Measurements from ENCODE around the gene PCGF5.

The PCGF5 gene

GRCh38 chr10:91307489-91307888, 87.0 kb downstream of the PCGF5 start:
- no peaks in the 10 kb centered on the region for H3K36me3 ChIP-seq
- TF ChIP-seq, protein P1, sequence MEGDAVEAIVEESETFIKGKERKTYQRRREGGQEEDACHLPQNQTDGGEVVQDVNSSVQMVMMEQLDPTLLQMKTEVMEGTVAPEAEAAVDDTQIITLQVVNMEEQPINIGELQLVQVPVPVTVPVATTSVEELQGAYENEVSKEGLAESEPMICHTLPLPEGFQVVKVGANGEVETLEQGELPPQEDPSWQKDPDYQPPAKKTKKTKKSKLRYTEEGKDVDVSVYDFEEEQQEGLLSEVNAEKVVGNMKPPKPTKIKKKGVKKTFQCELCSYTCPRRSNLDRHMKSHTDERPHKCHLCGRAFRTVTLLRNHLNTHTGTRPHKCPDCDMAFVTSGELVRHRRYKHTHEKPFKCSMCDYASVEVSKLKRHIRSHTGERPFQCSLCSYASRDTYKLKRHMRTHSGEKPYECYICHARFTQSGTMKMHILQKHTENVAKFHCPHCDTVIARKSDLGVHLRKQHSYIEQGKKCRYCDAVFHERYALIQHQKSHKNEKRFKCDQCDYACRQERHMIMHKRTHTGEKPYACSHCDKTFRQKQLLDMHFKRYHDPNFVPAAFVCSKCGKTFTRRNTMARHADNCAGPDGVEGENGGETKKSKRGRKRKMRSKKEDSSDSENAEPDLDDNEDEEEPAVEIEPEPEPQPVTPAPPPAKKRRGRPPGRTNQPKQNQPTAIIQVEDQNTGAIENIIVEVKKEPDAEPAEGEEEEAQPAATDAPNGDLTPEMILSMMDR (IDR thresholded peaks at IDR 0.05; ENCODE audit: low read depth, low read length), result no peak
- no peaks in the 10 kb centered on the region for H3K9me3 ChIP-seq
- no peaks in the 10 kb centered on the region for H3K27me3 ChIP-seq
- DNase-seq, result no peak
- H3K4me3 ChIP-seq (ENCODE audit: low read depth, low read length), result no peak overlapping the region
- no peaks in the 10 kb centered on the region for H3K4me1 ChIP-seq

- H3K4me3 ChIP-seq (ENCODE audit: low read depth, low read length), result no peak overlapping the region
- H3K9me3 ChIP-seq, result no peaks in the 10 kb centered on the region
- DNase-seq, result no peak
- H3K4me1 ChIP-seq, result no peaks in the 10 kb centered on the region
- TF ChIP-seq, protein P1 (IDR thresholded peaks at IDR 0.05; ENCODE audit: low read depth, low read length), result no peak
- H3K36me3 ChIP-seq, result no peaks in the 10 kb centered on the region
- no peaks in the 10 kb centered on the region for H3K27me3 ChIP-seq
These were observed 89.2 kb downstream of the PCGF5 start for GRCh38 chr10:91309711-91310110.

DNA sequence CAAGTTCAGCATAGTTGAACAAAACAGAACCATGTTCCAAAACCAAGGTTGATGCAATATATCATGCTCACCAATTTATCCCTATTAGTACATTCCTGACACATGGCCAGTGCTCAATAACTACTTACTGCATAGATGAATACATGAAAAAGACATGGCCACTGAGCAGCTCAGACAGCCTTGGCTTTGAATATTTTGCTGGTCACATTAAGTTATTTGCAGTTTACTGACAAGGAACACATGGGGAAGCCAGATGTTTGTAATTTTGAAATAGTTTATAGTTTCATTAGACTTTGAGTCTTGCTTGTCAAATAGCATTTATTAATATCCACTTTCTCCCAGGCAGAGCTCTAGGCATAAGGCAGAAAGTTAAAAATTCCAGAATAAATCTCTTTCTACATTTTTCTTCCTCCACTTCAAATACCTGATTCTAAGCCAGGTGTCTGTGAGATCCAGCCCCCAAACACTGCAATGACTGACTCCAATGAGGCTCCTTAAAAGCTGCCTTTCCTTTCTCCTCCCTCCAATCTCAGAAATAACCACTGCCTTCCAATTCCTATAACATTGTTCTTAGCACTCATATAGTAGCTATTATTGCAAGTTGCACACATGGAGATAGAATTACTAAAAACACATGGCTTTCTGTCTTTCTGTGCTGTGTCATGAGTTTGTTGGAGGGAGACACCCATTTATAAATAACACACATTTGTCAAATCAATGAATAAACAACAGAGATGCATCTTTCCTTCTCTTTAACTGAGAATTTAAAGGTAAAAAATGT, 91.3 kb downstream of the PCGF5 start:
- no peaks in the 10 kb centered on the region for H3K9me3 ChIP-seq
- no peak for DNase-seq

GRCh38 chr10:91312382-91312733, 91.9 kb downstream of the PCGF5 start:
- Histone ChIP-seq H3K4me3 (ENCODE audit: low read depth, low read length) (no peak overlapping the region), H3K4me1 (no peaks in the 10 kb centered on the region), H3K9me3 (no peaks in the 10 kb centered on the region), H3K36me3 (no peaks in the 10 kb centered on the region), H3K27me3 (no peaks in the 10 kb centered on the region)
- DNase-seq, result no peak
- TF ChIP-seq, protein P1 (IDR thresholded peaks at IDR 0.05; ENCODE audit: low read depth, low read length), result no peak

More for the DNA sequence above, 91.3 kb downstream of the PCGF5 start:
- Histone ChIP-seq H3K36me3 (no peaks in the 10 kb centered on the region), H3K4me3 (ENCODE audit: low read depth, low read length) (no peak overlapping the region), H3K4me1 (no peaks in the 10 kb centered on the region), H3K27me3 (no peaks in the 10 kb centered on the region)
- TF ChIP-seq, protein P1 (IDR thresholded peaks at IDR 0.05; ENCODE audit: low read depth, low read length), result no peak

DNA sequence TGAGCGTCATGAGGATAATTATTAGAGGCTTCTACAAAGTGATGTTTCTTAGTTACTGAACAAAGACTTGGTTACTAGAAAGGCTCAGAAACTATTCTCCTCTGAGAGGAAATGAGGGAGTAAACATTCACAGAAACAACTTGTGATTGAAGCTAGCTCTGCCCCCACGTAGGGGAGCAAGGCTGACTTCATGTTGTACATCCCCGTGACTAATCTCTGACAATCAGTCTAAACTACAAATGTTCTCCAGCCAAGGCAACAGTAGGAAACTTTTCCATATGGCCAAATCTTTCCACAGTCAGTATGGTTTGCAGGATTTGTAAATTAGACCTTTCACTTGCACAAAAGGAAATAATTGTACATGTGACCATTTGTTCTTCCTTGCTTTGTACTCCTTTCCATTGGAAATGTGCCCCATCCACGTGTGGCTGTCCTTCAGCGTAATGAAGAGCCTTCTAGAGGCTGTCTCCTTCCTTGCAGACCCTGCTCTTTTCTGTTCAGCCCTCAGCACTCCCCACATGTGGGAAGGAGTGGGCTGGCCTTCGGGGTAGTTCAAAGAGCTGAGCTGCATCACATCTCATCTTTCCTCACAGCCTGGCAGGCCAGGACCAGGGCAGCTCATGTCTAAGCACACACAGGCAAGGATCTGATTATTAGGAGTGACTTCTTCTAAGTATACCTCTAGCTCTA, 93.5 kb downstream of the PCGF5 start:
- Histone ChIP-seq H3K9me3 (no peaks in the 10 kb centered on the region), H3K4me3 (ENCODE audit: low read depth, low read length) (no peak overlapping the region), H3K36me3 (no peaks in the 10 kb centered on the region), H3K27me3 (no peaks in the 10 kb centered on the region), H3K4me1 (no peaks in the 10 kb centered on the region)
- no peak for DNase-seq
- TF ChIP-seq, protein P1 (IDR thresholded peaks at IDR 0.05; ENCODE audit: low read depth, low read length), result no peak

DNA sequence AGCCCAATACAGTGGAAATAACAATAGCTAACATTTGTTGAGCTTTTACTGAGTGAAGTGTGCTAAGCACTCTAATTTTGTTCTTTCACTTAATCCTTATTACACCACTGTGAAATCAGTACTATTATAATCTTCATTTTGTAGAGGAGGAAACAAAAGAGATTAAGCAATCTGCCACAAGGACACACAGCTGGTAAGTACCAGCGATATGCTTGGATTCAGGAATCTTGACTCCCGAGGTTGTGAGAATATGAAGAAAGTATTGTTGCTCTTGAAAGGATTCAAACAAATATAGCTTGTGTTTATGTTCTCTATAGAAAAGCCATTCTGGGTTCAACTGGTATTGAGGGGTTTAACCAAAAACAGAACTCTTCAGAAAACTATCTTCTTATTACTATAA, 96.0 kb downstream of the PCGF5 start:
- no peak for DNase-seq
- Histone ChIP-seq H3K4me3 (ENCODE audit: low read depth, low read length) (no peak overlapping the region), H3K27me3 (no peaks in the 10 kb centered on the region), H3K9me3 (no peaks in the 10 kb centered on the region), H3K36me3 (no peaks in the 10 kb centered on the region), H3K4me1 (no peaks in the 10 kb centered on the region)
- TF ChIP-seq, protein P1 (IDR thresholded peaks at IDR 0.05; ENCODE audit: low read depth, low read length), result no peak
